ENCODE data around the gene CRMP1. TPM values are rescaled to one million over a fixed set of nuclear protein-coding genes. Genes with fewer than 3 reads are reported as not detected.

Gene CRMP1
- total RNA-seq, 1 experiment from 2014 or later = not detected

- no peak for DNase-seq
- Mint-ChIP-seq H3K27me3 (ENCODE audit: unreplicated experiment) (peaks cover 37% of the 10 kb centered on the region), H3K27ac (ENCODE audit: unreplicated experiment) (no peak overlapping the region), H3K4me3 (ENCODE audit: low read depth, unreplicated experiment) (no peak overlapping the region), H3K9me3 (ENCODE audit: low read depth, unreplicated experiment) (no peaks in the 10 kb centered on the region), H3K36me3 (ENCODE audit: insufficient read depth, unreplicated experiment) (no peaks in the 10 kb centered on the region), H3K4me1 (ENCODE audit: low read depth, unreplicated experiment) (no peaks in the 10 kb centered on the region)
- intact Hi-C loops (cut with micrococcal nuclease; ENCODE audit: unreplicated experiment) = no loop called here
- TF ChIP-seq CTCF (IDR thresholded peaks at IDR 0.05; ENCODE audit: unreplicated experiment) = no peak
- CTCF ChIA-PET = no interaction called here
- BruUV-seq (replicated peaks) = no TSS peak
Observed at GRCh38 chr4:5924461-5925125, 31.7 kb upstream of the CRMP1 start.

- no peak for DNase-seq
- no peaks in the 10 kb centered on the region for H3K9me3 Mint-ChIP-seq (ENCODE audit: low read depth, unreplicated experiment)
- H3K27ac Mint-ChIP-seq (ENCODE audit: unreplicated experiment) = no peak overlapping the region
- no peaks in the 10 kb centered on the region for H3K4me1 Mint-ChIP-seq (ENCODE audit: low read depth, unreplicated experiment)
- no peak for TF ChIP-seq CTCF (IDR thresholded peaks at IDR 0.05; ENCODE audit: unreplicated experiment)
- BruUV-seq (replicated peaks) = no TSS peak
- no peaks in the 10 kb centered on the region for H3K36me3 Mint-ChIP-seq (ENCODE audit: insufficient read depth, unreplicated experiment)
- H3K27me3 Mint-ChIP-seq (ENCODE audit: unreplicated experiment) = peaks cover 26% of the 10 kb centered on the region
- no peak overlapping the region for H3K4me3 Mint-ChIP-seq (ENCODE audit: low read depth, unreplicated experiment)
- intact Hi-C loops (cut with micrococcal nuclease; ENCODE audit: unreplicated experiment) = no loop called here
- CTCF ChIA-PET = no interaction called here
Observed at GRCh38 chr4:5923376-5923775, 30.5 kb upstream of the CRMP1 start.

- no peak for TF ChIP-seq CTCF (IDR thresholded peaks at IDR 0.05; ENCODE audit: unreplicated experiment)
- CTCF ChIA-PET = no interaction called here
- intact Hi-C loops (cut with micrococcal nuclease; ENCODE audit: unreplicated experiment) = no loop called here
- Mint-ChIP-seq H3K27ac (ENCODE audit: unreplicated experiment) (no peak overlapping the region), H3K4me1 (ENCODE audit: low read depth, unreplicated experiment) (no peaks in the 10 kb centered on the region), H3K27me3 (ENCODE audit: unreplicated experiment) (peaks cover 18% of the 10 kb centered on the region), H3K4me3 (ENCODE audit: low read depth, unreplicated experiment) (no peak overlapping the region), H3K9me3 (ENCODE audit: low read depth, unreplicated experiment) (no peaks in the 10 kb centered on the region), H3K36me3 (ENCODE audit: insufficient read depth, unreplicated experiment) (no peaks in the 10 kb centered on the region)
- BruUV-seq (replicated peaks) = no TSS peak
- no peak for DNase-seq
Observed at GRCh38 chr4:5922556-5922955, 29.7 kb upstream of the CRMP1 start.

GRCh38 chr4:5921981-5922380 is 29.1 kb upstream of the CRMP1 start:
- no peaks in the 10 kb centered on the region for H3K9me3 Mint-ChIP-seq (ENCODE audit: low read depth, unreplicated experiment)
- no peak overlapping the region for H3K4me3 Mint-ChIP-seq (ENCODE audit: low read depth, unreplicated experiment)
- no peaks in the 10 kb centered on the region for H3K4me1 Mint-ChIP-seq (ENCODE audit: low read depth, unreplicated experiment)
- no peak for DNase-seq
- no TSS peak for BruUV-seq (replicated peaks)
- no peaks in the 10 kb centered on the region for H3K36me3 Mint-ChIP-seq (ENCODE audit: insufficient read depth, unreplicated experiment)
- intact Hi-C loops (cut with micrococcal nuclease; ENCODE audit: unreplicated experiment) = no loop called here
- no peak overlapping the region for H3K27ac Mint-ChIP-seq (ENCODE audit: unreplicated experiment)
- H3K27me3 Mint-ChIP-seq (ENCODE audit: unreplicated experiment) = peaks cover 13% of the 10 kb centered on the region
- no peak for TF ChIP-seq CTCF (IDR thresholded peaks at IDR 0.05; ENCODE audit: unreplicated experiment)
- CTCF ChIA-PET = no interaction called here

Data from Calu3 (cell line).